SK-N-SH treated with all-trans-retinoic acid at 6 μM for 48 hours (cell line): ENCODE results near the gene APMAP.

ENCODE experiments used
- ATAC-seq: fragments of 200-7000 bp; cut with Tn5 transposase; 3 replicates; pipeline ENCODE4 v1.9.1; 2020; ENCODE audit warnings: mild to moderate bottlenecking, moderate library complexity
- ARNTL ChIP-seq: fragments of 450-650 bp; formaldehyde crosslinking; IDR thresholded peaks from 2 replicates; pipeline ENCODE4 v1.5.0; 2020; ENCODE audit warnings: low read depth, mild to moderate bottlenecking, moderate library complexity, borderline replicate concordance
- BACH2 ChIP-seq: fragments of 250-450 bp; sonication (Bioruptor Pico); IDR thresholded peaks from 2 replicates; pipeline ENCODE4 v1.9.0; 2021; ENCODE audit warnings: mild to moderate bottlenecking, borderline replicate concordance
- CSDC2 ChIP-seq: fragments of 250-450 bp; sonication (Bioruptor Pico); IDR thresholded peaks from 2 replicates; pipeline ENCODE4 v1.5.0; 2020; ENCODE audit warnings: mild to moderate bottlenecking, moderate library complexity
- CSRNP3 ChIP-seq: fragments of 250-450 bp; sonication (Bioruptor Pico); IDR thresholded peaks from 2 replicates; pipeline ENCODE4 v1.5.1; 2021; ENCODE audit warnings: mild to moderate bottlenecking, moderate library complexity
- ESRRG ChIP-seq: fragments of 250-450 bp; sonication (Bioruptor Pico); IDR thresholded peaks from 2 replicates; pipeline ENCODE4 v1.6.1; 2021; ENCODE audit warnings: mild to moderate bottlenecking
- GLIS3 ChIP-seq: fragments of 250-450 bp; sonication (Bioruptor Pico); IDR thresholded peaks from 2 replicates; pipeline ENCODE4 v1.5.0; 2020; ENCODE audit warnings: mild to moderate bottlenecking, moderate library complexity
- OSR1 ChIP-seq: fragments of 250-450 bp; sonication (Bioruptor Pico); IDR thresholded peaks from 2 replicates; pipeline ENCODE4 v1.8.0; 2022; ENCODE audit warnings: moderate library complexity, mild to moderate bottlenecking, inconsistent platforms
- PATZ1 ChIP-seq: fragments of 250-450 bp; sonication (Bioruptor Pico); IDR thresholded peaks from 2 replicates; pipeline ENCODE4 v1.8.0; 2020; ENCODE audit warnings: mild to moderate bottlenecking, moderate library complexity, borderline replicate concordance
- PPARA ChIP-seq: fragments of 250-450 bp; sonication (Bioruptor Pico); IDR thresholded peaks from 2 replicates; pipeline ENCODE4 v1.5.0; 2020; ENCODE audit warnings: mild to moderate bottlenecking, borderline replicate concordance
- RARB ChIP-seq: fragments of 250-450 bp; sonication (Bioruptor Pico); IDR thresholded peaks from 2 replicates; pipeline ENCODE4 v1.8.0; 2021; ENCODE audit warnings: mild to moderate bottlenecking, moderate library complexity
- SNAI2 ChIP-seq: fragments of 250-450 bp; sonication (Bioruptor Pico); IDR thresholded peaks from 2 replicates; pipeline ENCODE4 v1.5.0; 2020; ENCODE audit warnings: mild to moderate bottlenecking, moderate library complexity
- TCF4 ChIP-seq: fragments of 250-450 bp; sonication (Bioruptor Pico); IDR thresholded peaks from 2 replicates; pipeline ENCODE4 v1.8.0; 2021; ENCODE audit warnings: mild to moderate bottlenecking, moderate library complexity, borderline replicate concordance
- TOX ChIP-seq: fragments of 250-450 bp; sonication (Bioruptor Pico); IDR thresholded peaks from 2 replicates; pipeline ENCODE4 v1.8.0; 2021; ENCODE audit warnings: mild to moderate bottlenecking, moderate library complexity, borderline replicate concordance
- TSHZ2 ChIP-seq: fragments of 250-450 bp; sonication (Bioruptor Pico); IDR thresholded peaks from 2 replicates; pipeline ENCODE4 v1.5.0; 2020; ENCODE audit warnings: mild to moderate bottlenecking, moderate library complexity
- ZC3H10 ChIP-seq: fragments of 250-450 bp; sonication (Bioruptor Pico); IDR thresholded peaks from 2 replicates; pipeline ENCODE4 v1.5.1; 2021; ENCODE audit warnings: mild to moderate bottlenecking, moderate library complexity
- ZFP30 ChIP-seq: fragments of 450-650 bp; formaldehyde crosslinking; IDR thresholded peaks from 2 replicates; pipeline ENCODE4 v1.5.0; 2022; ENCODE audit warnings: mild to moderate bottlenecking, moderate library complexity
- ZNF565 ChIP-seq: fragments of 450-650 bp; formaldehyde crosslinking; conservative IDR thresholded peaks from 2 replicates; pipeline ENCODE4 v1.5.0; 2020; ENCODE audit warnings: low read depth, mild to moderate bottlenecking, moderate library complexity
- ZNF70 ChIP-seq: fragments of 450-650 bp; formaldehyde crosslinking; IDR thresholded peaks from 2 replicates; pipeline ENCODE4 v1.5.0; 2020; ENCODE audit warnings: mild to moderate bottlenecking, moderate library complexity

APMAP gene

GRCh38 chr20:24987873-24988835 is 4.4 kb downstream of the APMAP start (continued):
- TF ChIP-seq TSHZ2 (CRISPR knock-in tag) (no peak), PPARA (no peak), ZC3H10 (CRISPR knock-in tag) (no peak), RARB (CRISPR knock-in tag) (no peak), TCF4 (CRISPR knock-in tag) (no peak), ESRRG (CRISPR knock-in tag) (no peak), GLIS3 (CRISPR knock-in tag) (no peak)

- TF ChIP-seq SNAI2 (no peak), CSDC2 (CRISPR knock-in tag) (no peak), OSR1 (CRISPR knock-in tag) (no peak), PPARA (no peak), GLIS3 (CRISPR knock-in tag) (no peak), ZFP30 (CRISPR knock-in tag) (no peak), RARB (CRISPR knock-in tag) (no peak), PATZ1 (CRISPR knock-in tag) (no peak), CSRNP3 (CRISPR knock-in tag) (no peak)
- TF ChIP-seq, all 23 proteins: peak for 0
- no peak for ATAC-seq
Measured at GRCh38 chr20:24987244-24987643, 5.3 kb downstream of the APMAP start.

GRCh38 chr20:24986436-24987015 is 6.0 kb downstream of the APMAP start:
- ATAC-seq, result no peak
- TF ChIP-seq OSR1 (CRISPR knock-in tag), result no peak
- TF ChIP-seq CSDC2 (CRISPR knock-in tag), result no peak
- TF ChIP-seq TSHZ2 (CRISPR knock-in tag), result no peak
- TF ChIP-seq ZC3H10 (CRISPR knock-in tag), result no peak
- TF ChIP-seq ESRRG (CRISPR knock-in tag), result no peak
- no peak for TF ChIP-seq ARNTL (CRISPR knock-in tag)
- no peak for TF ChIP-seq TOX (CRISPR knock-in tag)
- TF ChIP-seq ZNF70 (CRISPR knock-in tag), result no peak
- no peak for TF ChIP-seq SNAI2
- no peak for TF ChIP-seq PPARA
- no peak for TF ChIP-seq ZNF565 (CRISPR knock-in tag)
- TF ChIP-seq BACH2 (CRISPR knock-in tag), result no peak
- no peak for TF ChIP-seq PATZ1 (CRISPR knock-in tag)
